IMR-90 (cell line): ENCODE data around the gene TACR2. TPM values are rescaled to one million over a fixed set of nuclear protein-coding genes. Genes with fewer than 3 reads are reported as not detected.

ENCODE experiments used
- ATAC-seq: fragments of 200-7000 bp; cut with Tn5 transposase; 2 replicates; pipeline ENCODE4 v1.9.1; 2020; ENCODE audit warnings: low read depth, mild to moderate bottlenecking, moderate library complexity
- BruUV-seq: library from RNA; stranded (reverse); fragments of 400-500 nt; replicated peaks from 2 replicates; lab custom pipeline; 2021; lab: Mats Ljungman, UMichigan
- CTCF ChIA-PET: fragments of 300-600 bp; formaldehyde crosslinking; extraction: SDS; loops from one replicate; lab custom pipeline; 2021; ENCODE audit warnings: antibody characterized with exemption; lab: Yijun Ruan, JAX
- POLR2A ChIA-PET: fragments of 300-600 bp; sonication (Branson Sonifier 250); formaldehyde crosslinking; loops from one replicate; lab custom pipeline; 2022; ENCODE audit warnings: antibody characterized with exemption; ENCODE audit not compliant: unreplicated experiment; lab: Charles Lee
- DNase-seq: peaks from one replicate; pipeline ENCODE4 v3.0.0; 2013
- H2AFZ ChIP-seq: replicated peaks from 2 replicates; pipeline ENCODE3; 2013; ENCODE audit warnings: low read length, mild to moderate bottlenecking; ENCODE audit not compliant: poor library complexity
- H2AK5ac ChIP-seq: 2 replicates; pipeline ENCODE4 v1.6.1; 2013; ENCODE audit warnings: low read depth, low read length, inconsistent platforms
- H2AK9ac ChIP-seq: replicated peaks from 2 replicates; pipeline ENCODE3; 2013; ENCODE audit warnings: mild to moderate bottlenecking, low read depth, low read length, moderate library complexity; ENCODE audit not compliant: poor library complexity
- H2BK120ac ChIP-seq: 2 replicates; pipeline ENCODE4 v1.6.1; 2013; ENCODE audit warnings: low read depth, low read length, inconsistent platforms
- H2BK15ac ChIP-seq: 3 replicates; pipeline ENCODE4 v1.6.1; 2013; ENCODE audit warnings: low read depth, low read length, inconsistent platforms
- H2BK20ac ChIP-seq: 2 replicates; pipeline ENCODE4 v1.6.1; 2013; ENCODE audit warnings: low read depth, mild to moderate bottlenecking, inconsistent platforms, low read length, moderate library complexity
- H2BK5ac ChIP-seq: 2 replicates; pipeline ENCODE4 v1.6.1; 2013; ENCODE audit warnings: mild to moderate bottlenecking, low read depth, low read length, inconsistent platforms; ENCODE audit not compliant: poor library complexity, severe bottlenecking
- H3K14ac ChIP-seq: replicated peaks from 2 replicates; pipeline ENCODE4 v1.6.1; 2013; ENCODE audit warnings: low read depth, low read length, inconsistent platforms
- H3K18ac ChIP-seq: 2 replicates; pipeline ENCODE4 v1.6.1; 2013; ENCODE audit warnings: low read depth, low read length, control low read depth
- H3K23ac ChIP-seq: 2 replicates; pipeline ENCODE4 v1.6.1; 2013; ENCODE audit warnings: low read depth, low read length, inconsistent platforms
- H3K27ac ChIP-seq: 2 replicates; pipeline ENCODE4 v1.5.1; 2013; ENCODE audit warnings: mild to moderate bottlenecking, control low read depth, low read length; ENCODE audit not compliant: insufficient read depth
- H3K27me3 ChIP-seq: 2 replicates; pipeline ENCODE4 v1.6.1; 2013; ENCODE audit warnings: low read length; ENCODE audit not compliant: control insufficient read depth, insufficient read depth
- H3K36me3 ChIP-seq: 2 replicates; pipeline ENCODE4 v1.6.1; 2013; ENCODE audit warnings: low read length, mixed read lengths; ENCODE audit not compliant: control insufficient read depth, insufficient read depth
- H3K4ac ChIP-seq: 2 replicates; pipeline ENCODE4 v1.6.1; 2013; ENCODE audit warnings: low read depth, low read length, inconsistent platforms
- H3K4me1 ChIP-seq: 2 replicates; pipeline ENCODE4 v1.6.1; 2013; ENCODE audit warnings: low read length, mixed read lengths; ENCODE audit not compliant: control insufficient read depth, insufficient read depth
- H3K4me2 ChIP-seq: 2 replicates; pipeline ENCODE4 v1.6.1; 2013; ENCODE audit warnings: low read depth, mild to moderate bottlenecking, control low read depth, low read length, moderate library complexity
- H3K4me3 ChIP-seq: 2 replicates; pipeline ENCODE4 v1.5.1; 2013; ENCODE audit warnings: low read depth, mild to moderate bottlenecking, control low read depth, low read length, moderate library complexity; ENCODE audit not compliant: insufficient read depth
- H3K56ac ChIP-seq: 2 replicates; pipeline ENCODE4 v1.6.1; 2013; ENCODE audit warnings: low read length, inconsistent platforms; ENCODE audit not compliant: insufficient read depth; ENCODE audit errors: extremely low read depth
- H3K79me1 ChIP-seq, 2 experiments: 2 replicates each; pipeline ENCODE4 v1.6.1; 2013; ENCODE audit warnings: low read length in 2 of 2, inconsistent platforms in 1 of 2, low read depth in 1 of 2
- H3K9ac ChIP-seq: 2 replicates; pipeline ENCODE4 v1.6.1; 2013; ENCODE audit warnings: low read depth, low read length, control low read depth
- H3K9me1 ChIP-seq: 2 replicates; pipeline ENCODE4 v1.6.1; 2013; ENCODE audit warnings: low read length, inconsistent platforms; ENCODE audit not compliant: insufficient read depth
- H3K9me3 ChIP-seq: 2 replicates; pipeline ENCODE4 v1.6.1; 2013; ENCODE audit warnings: low read length; ENCODE audit not compliant: control insufficient read depth, insufficient read depth
- H4K20me1 ChIP-seq: 2 replicates; pipeline ENCODE4 v1.6.1; 2013; ENCODE audit warnings: low read length, inconsistent platforms; ENCODE audit not compliant: insufficient read depth
- H4K5ac ChIP-seq: 2 replicates; pipeline ENCODE4 v1.6.1; 2013; ENCODE audit warnings: mild to moderate bottlenecking, low read depth, low read length, control low read depth
- H4K8ac ChIP-seq, 2 experiments: 2 replicates each; pipeline ENCODE4 v1.6.1; 2013; ENCODE audit warnings: low read depth in 2 of 2, low read length in 2 of 2, control low read depth in 1 of 2, inconsistent platforms in 1 of 2
- H4K91ac ChIP-seq: 2 replicates; pipeline ENCODE4 v1.6.1; 2013; ENCODE audit warnings: low read depth, low read length, inconsistent platforms; ENCODE audit not compliant: insufficient read depth
- BHLHE40 ChIP-seq: fragments of 150-350 bp; IDR thresholded peaks from 2 replicates; pipeline ENCODE4 v1.6.1; 2016; ENCODE audit warnings: mild to moderate bottlenecking, low read depth, low read length
- CEBPB ChIP-seq: IDR thresholded peaks from 2 replicates; pipeline ENCODE4 v1.6.1; 2012; ENCODE audit warnings: low read depth, low read length, improper control_type of control experiment
- CHD1 ChIP-seq: IDR thresholded peaks from 2 replicates; pipeline ENCODE4 v1.6.1; 2012; ENCODE audit warnings: low read depth, low read length, improper control_type of control experiment
- FOS ChIP-seq: fragments of 150-350 bp; IDR thresholded peaks from 2 replicates; pipeline ENCODE4 v1.6.1; 2016; ENCODE audit warnings: low read depth, low read length
- MAFK ChIP-seq: IDR thresholded peaks from 2 replicates; pipeline ENCODE4 v1.6.1; 2012; ENCODE audit warnings: low read depth, low read length, improper control_type of control experiment
- MXI1 ChIP-seq: IDR thresholded peaks from 2 replicates; pipeline ENCODE4 v1.6.1; 2012; ENCODE audit warnings: low read depth, mild to moderate bottlenecking, low read length, moderate library complexity, borderline replicate concordance
- POLR2A ChIP-seq: IDR thresholded peaks from 2 replicates; pipeline ENCODE4 v1.6.1; 2012; ENCODE audit warnings: mild to moderate bottlenecking, low read depth, low read length
- RAD21 ChIP-seq: IDR thresholded peaks from 2 replicates; pipeline ENCODE4 v1.6.1; 2012; ENCODE audit warnings: low read length, improper control_type of control experiment
- RCOR1 ChIP-seq: IDR thresholded peaks from 2 replicates; pipeline ENCODE4 v1.6.1; 2012; ENCODE audit warnings: mild to moderate bottlenecking, low read length, improper control_type of control experiment; ENCODE audit not compliant: insufficient replicate concordance
- RFX5 ChIP-seq: IDR thresholded peaks from 2 replicates; pipeline ENCODE4 v1.8.0; 2012; ENCODE audit warnings: low read depth, mild to moderate bottlenecking, low read length, moderate library complexity
- SMC3 ChIP-seq: fragments of 150-350 bp; IDR thresholded peaks from 2 replicates; pipeline ENCODE4 v1.6.1; 2016; ENCODE audit warnings: low read depth, mild to moderate bottlenecking, antibody characterized with exemption, low read length, moderate library complexity
- WGBS, 2 experiments: methylation state at CpG; one replicate each; pipeline versions ENCODE4 v1.1.5 to v1.1.7; 2013; ENCODE audit warnings: missing lambda C conversion rate in 2 of 2; ENCODE audit not compliant: insufficient read length in 1 of 2; ENCODE audit errors: extremely low coverage in 2 of 2; 5-methylcytosine and 5-hydroxymethylcytosine counted together
- dilution Hi-C: fragments of 300-500 bp; cut with HindIII; formaldehyde crosslinking; loops from one replicate; pipeline ENCODE4 v1.14.3; 2018; ENCODE audit warnings: low sequenced_read_pairs; ENCODE audit not compliant: unreplicated experiment
- in situ Hi-C: fragments of 300-500 bp; cut with MboI; formaldehyde crosslinking; loops from 3 replicates; pipeline ENCODE4 v1.14.3; 2019; ENCODE audit warnings: low sequenced_read_pairs, inconsistent platforms, mixed read lengths
- intact Hi-C: fragments of 100-400 bp; cut with micrococcal nuclease; formaldehyde crosslinking; loops from 2 replicates; pipeline ENCODE4 v1.10.0; 2022
- polyA plus RNA-seq, 3 experiments: library from polyadenylated mRNA; depleted of rRNA; stranded (reverse); fragments of >200 nt; gene quantifications; 2 replicates each; pipeline ENCODE4 v1.2.3, GENCODE V29; 2012; ENCODE audit warnings: low replicate concordance in 1 of 3
- total RNA-seq: library from RNA; depleted of rRNA; stranded (reverse); fragments of >200 nt; gene quantifications from 2 replicates; pipeline ENCODE4 v1.2.3, GENCODE V29; 2012
- TF ChIP-seq, protein P1 (sequence below): fragments of 150-350 bp; IDR thresholded peaks from 2 replicates; pipeline ENCODE4 v1.6.1; 2016; ENCODE audit warnings: low read depth, mild to moderate bottlenecking, low read length, moderate library complexity, borderline replicate concordance
- TF ChIP-seq, protein P2 (sequence below): conservative IDR thresholded peaks from 2 replicates; pipeline ENCODE4 v1.5.1; 2012; ENCODE audit warnings: mild to moderate bottlenecking, low read depth, low read length, improper control_type of control experiment

The TACR2 gene
- total and polyA plus RNA-seq, 2 of the 4 experiments (the other 2 are of a cell fraction): not detected

DNA sequence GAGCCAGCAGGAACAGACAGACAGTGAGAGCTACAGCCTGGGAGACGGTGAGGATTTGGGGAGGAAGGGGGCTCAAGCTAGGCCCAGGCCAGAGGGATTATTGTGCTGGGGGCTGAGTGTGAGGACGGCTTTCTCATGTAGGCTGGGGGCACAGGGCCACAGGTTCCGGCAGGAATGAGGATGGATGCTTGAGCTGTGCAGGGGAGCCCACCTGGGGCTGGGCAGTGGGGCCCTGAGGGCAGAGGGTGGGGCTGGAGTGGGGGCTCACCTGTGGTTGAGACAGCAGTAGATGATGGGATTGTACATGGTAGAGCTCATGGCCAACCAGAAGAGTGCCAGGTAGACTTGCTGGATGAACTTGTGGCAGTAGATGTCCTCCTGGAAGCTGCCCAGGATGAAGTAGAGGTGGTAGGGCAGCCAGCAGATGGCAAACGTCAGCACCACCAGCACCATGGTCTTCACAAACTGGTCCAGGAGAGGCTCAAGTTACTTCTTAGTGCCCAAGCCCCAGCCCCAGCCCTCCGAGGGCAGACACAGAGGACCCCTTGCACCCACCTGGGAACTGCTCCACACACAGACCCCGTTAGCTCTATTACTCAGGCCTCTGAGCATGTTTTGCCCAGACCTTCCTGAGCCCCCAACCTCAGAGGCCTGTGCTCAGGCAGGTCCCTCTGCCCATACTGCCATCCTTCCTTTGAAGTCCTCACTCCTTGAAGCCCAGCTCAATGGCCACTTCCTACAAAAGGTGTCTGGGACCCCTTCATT is 9.7 kb downstream of the TACR2 start (continued):
- no peak for TF ChIP-seq RFX5

DNA sequence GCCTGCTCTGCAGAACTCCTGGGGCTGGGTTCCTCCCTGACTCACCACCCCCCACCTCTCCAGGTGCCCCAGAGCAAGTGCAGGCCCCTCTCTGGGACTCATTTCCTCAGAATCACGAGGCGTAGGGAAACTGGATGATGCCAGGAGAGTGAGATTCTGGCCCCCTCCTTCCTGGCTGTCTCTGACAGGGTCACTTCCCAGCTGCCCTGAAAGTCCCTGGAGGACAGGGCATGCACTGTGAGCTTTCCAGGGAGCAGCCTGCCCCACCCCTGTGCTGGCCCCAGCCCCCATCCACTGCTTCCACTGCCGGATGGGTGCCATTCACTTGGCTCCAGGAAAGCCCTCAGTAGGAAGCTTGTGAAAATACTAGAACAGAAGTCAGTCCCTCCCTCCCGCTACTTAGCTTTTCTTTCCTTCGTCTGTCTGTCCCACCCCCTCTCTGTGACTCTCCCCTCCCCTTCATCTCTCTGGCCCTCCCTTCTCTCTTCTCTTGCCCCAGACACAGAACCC is 10.4 kb downstream of the TACR2 start:
- WGBS, 2 experiments: 60% methylated on average over 1 of the region's 5 CpGs; no CpG with 5 or more reads in 1 of the 2 experiments
- Histone ChIP-seq H4K91ac (no peak overlapping the region), H3K9me3 (no peaks in the 10 kb centered on the region), H3K14ac (no peak overlapping the region), H3K4me3 (no peak overlapping the region), H3K4me1 (peaks cover 12% of the 10 kb centered on the region), H4K20me1 (peaks cover 9% of the 10 kb centered on the region; the same call in 1 of the 2 replicates), H4K5ac (no peak overlapping the region), H2BK120ac (no peak overlapping the region), H3K4me2 (no peak overlapping the region), H2AK5ac (no peak overlapping the region), H2BK5ac (no peak overlapping the region), H3K27me3 (no peaks in the 10 kb centered on the region), H2AFZ (no peak overlapping the region), H3K36me3 (peaks cover 3% of the 10 kb centered on the region), H3K23ac (no peak overlapping the region), H2AK9ac (no peak overlapping the region), H3K9me1 (peaks cover 19% of the 10 kb centered on the region), H3K79me1 (no peaks in the 10 kb centered on the region), H3K18ac (no peak overlapping the region), H2BK20ac (no peak overlapping the region), H4K8ac (no peak overlapping the region), H3K56ac (no peak overlapping the region), H3K4ac (no peak overlapping the region), H3K9ac (no peak overlapping the region), H2BK15ac (no peak overlapping the region), H3K27ac (no peak overlapping the region)
- BruUV-seq: no TSS peak
- CTCF ChIA-PET: interaction anchor here (1.0 to 1.2 kb wide), 2 partner anchors 13 to 101 kb away, joined by 3 read pairs; no protein-coding TSS in a partner anchor
- no peak for DNase-seq
- in situ Hi-C loops: no loop called here
- ATAC-seq: no peak
- dilution Hi-C loops: no loop called here
- POLR2A ChIA-PET: no interaction called here
- intact Hi-C loops: no loop called here
- TF ChIP-seq CEBPB (no peak), BHLHE40 (no peak), MAFK (no peak), CHD1 (no peak), FOS (no peak), POLR2A (no peak), SMC3 (no peak), RCOR1 (no peak), RAD21 (no peak), RFX5 (no peak), MXI1 (no peak)
- TF ChIP-seq, protein P1, sequence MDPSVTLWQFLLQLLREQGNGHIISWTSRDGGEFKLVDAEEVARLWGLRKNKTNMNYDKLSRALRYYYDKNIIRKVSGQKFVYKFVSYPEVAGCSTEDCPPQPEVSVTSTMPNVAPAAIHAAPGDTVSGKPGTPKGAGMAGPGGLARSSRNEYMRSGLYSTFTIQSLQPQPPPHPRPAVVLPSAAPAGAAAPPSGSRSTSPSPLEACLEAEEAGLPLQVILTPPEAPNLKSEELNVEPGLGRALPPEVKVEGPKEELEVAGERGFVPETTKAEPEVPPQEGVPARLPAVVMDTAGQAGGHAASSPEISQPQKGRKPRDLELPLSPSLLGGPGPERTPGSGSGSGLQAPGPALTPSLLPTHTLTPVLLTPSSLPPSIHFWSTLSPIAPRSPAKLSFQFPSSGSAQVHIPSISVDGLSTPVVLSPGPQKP: no peak
- TF ChIP-seq, protein P2, sequence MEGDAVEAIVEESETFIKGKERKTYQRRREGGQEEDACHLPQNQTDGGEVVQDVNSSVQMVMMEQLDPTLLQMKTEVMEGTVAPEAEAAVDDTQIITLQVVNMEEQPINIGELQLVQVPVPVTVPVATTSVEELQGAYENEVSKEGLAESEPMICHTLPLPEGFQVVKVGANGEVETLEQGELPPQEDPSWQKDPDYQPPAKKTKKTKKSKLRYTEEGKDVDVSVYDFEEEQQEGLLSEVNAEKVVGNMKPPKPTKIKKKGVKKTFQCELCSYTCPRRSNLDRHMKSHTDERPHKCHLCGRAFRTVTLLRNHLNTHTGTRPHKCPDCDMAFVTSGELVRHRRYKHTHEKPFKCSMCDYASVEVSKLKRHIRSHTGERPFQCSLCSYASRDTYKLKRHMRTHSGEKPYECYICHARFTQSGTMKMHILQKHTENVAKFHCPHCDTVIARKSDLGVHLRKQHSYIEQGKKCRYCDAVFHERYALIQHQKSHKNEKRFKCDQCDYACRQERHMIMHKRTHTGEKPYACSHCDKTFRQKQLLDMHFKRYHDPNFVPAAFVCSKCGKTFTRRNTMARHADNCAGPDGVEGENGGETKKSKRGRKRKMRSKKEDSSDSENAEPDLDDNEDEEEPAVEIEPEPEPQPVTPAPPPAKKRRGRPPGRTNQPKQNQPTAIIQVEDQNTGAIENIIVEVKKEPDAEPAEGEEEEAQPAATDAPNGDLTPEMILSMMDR: no peak
